CD4-positive, alpha-beta T cell treated with Interleukin-4 for 4 hours (primary cell): ENCODE results near the gene RHOU.
"Not testable (repeated sequence)": the region's sequence is repeated elsewhere in the genome, so short reads cannot be mapped to it uniquely, and the experiment has no call there.

Source experiments
- DNase-seq: peaks from one replicate; pipeline ENCODE4 v3.0.0-alpha.2; 2020

The RHOU gene

DNA sequence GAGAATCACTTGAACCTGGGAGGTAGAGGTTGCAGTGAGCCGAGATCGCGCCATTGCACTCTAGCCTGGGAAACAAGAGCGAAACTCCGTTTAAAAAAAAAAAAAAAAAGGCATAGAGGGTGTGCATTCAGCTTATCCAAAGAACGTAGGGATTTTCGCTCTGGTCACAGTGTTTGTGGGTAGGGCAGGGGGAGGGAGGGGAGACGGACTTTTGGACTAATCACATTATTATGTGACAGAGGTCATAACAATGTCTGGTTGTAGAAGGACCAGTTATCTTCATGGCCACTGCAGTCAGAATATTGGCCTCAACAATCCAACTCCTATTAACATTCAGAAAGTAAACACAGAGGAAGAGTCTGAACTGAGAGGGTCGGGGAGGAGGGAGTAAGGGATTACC, 25.7 kb downstream of the RHOU start:
- DNase-seq, result no peak

DNA sequence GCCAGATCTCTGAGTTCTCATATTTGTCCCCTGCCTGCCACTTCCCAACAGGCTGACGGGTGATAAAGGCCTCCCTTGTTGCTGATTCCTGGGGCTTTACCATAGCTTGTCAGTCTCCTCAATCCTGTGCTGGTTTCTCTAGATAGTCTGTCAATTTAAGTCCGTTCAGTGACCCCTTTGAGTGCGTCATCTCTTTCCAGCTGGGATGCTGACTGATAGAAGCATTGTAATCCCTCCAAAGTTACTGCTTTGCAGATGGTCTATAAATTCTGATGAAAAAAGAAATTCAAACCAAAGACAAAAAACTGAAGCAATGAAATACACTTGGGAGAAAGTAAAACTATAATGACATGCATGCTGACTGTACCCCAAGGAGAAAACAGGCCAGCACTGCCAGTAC, 28.3 kb downstream of the RHOU start:
- DNase-seq, result no peak

DNA sequence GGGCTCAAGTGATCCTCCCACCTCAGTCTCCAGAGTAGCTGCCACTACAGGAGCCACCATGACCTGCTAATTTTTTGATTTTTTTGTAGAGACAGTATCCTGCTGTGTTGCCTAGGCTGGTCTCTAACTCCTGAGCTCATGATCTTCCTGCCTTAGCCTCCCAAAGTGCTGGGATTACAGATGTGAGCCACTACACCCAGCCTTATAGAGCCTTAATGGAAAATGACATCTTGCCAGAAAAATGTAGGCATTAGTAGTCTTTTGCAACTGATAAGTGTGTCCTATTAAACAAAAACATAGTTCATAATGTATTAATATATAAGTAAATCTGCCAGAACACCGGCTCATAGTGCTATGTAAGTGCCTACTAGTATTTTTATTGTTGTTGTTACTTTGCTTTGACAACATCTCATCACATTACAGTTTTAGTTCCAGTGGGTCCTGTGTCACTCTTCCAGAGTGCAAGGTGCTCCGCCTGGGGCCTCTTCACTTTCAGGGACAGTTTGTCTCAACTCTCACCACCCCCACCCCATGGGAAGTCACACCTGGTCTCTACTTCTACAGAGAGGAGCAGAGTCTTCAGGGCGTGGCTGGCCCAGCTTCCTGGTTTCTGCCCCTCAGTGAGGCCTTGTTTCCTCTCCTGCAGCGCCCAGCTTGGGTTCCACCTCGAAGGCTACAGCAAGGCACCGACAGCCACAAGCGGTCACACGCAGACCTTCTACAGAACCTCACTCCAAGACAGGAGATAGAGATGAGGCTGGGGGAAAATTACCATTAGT, 30.1 kb downstream of the RHOU start:
- DNase-seq, result peak; percentile 50

- DNase-seq, result no peak
These were observed 31.5 kb downstream of the RHOU start for GRCh38 chr1:228766788-228767187.

DNA sequence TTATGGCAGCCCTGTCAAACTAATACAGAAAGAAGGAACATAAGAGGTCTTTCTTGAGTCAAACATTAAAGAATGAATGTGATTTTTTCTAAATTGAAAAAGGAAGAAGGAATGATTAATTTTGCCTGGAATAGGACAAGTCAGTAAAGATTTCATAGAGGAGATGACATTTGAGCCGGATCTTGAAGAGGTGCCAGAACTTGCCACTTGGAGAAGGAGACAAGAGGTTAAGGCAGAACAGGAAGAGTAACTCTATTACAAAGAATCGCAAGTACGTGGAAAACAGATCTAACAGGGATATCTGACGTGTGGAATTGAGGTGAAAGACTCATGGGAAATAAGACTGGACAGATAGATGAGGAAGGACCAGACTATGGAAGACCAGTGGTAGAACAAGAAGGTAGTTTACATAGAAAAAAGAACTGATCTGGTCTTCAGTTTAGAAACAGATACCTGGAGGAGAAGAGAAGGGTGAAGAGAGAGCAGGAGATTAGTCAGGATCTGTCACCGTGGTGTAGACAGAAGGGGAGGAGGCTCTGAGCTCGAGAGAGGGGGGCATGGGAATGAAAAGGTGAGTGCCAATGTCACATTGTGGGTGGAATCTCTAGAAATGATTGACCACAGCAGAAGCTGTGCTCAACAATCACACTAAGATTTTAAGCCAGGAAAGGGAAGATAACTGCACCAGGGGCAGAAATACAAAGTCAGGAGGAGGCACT, 32.5 kb downstream of the RHOU start:
- no peak for DNase-seq

DNA sequence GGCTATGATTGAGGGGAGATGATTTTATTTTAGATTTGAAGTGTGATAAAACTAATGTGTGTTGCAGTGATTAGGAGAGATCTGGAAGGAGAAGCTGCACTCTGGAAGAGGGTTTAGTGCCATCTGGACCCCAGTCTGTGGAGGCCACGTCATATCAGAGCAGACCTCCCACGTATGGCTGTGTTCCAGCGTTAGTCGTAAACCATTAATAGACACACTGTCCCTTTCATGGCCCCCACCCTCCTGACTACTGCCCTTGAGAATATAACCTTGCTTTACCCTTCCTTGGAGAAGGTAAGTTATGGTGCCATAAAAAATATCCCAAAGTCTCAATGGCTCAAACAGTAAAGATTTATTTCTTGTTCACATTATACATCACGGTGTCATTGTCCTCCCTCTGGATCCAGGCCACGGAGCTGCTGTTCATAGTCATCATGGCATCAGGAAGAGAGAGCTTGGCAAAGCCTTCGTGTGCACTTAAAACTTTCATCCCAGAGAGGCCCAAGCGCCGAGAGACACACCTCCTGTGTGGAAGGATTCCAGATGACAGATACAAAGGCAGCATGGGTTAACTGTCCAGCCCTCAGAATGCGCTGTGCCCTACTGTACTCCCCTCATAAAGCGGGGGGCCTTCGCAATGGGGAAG, 33.2 kb downstream of the RHOU start:
- DNase-seq, result no peak

DNA sequence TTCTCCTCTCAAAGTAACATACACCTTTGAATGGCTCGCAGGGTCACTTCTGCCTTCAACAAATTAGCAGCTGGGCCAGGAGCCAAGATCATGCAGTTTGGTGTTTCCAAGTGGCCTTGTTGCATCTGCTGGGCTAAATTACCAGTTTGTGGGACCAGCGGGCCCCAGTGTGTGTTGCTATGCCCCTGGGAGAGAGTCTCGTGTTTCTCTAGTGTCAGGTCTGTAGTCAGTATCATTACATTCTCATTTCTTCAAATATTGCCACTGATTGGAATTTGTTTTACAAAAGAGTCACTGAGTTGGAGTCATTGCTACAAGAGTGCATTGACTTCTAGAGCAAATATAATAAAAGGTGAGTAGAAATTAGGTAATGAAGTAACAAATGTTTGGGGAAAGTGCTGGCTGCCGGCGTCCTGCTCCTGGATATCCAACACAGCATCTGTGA, 35.5 kb downstream of the RHOU start:
- DNase-seq, result no peak

- no peak for DNase-seq
These were observed 37.4 kb downstream of the RHOU start for GRCh38 chr1:228772516-228773212.

GRCh38 chr1:228775946-228776345, 40.7 kb downstream of the RHOU start:
- not testable (repeated sequence) for DNase-seq

- DNase-seq, result no peak
These were observed 41.2 kb downstream of the RHOU start for GRCh38 chr1:228776449-228776848.

DNA sequence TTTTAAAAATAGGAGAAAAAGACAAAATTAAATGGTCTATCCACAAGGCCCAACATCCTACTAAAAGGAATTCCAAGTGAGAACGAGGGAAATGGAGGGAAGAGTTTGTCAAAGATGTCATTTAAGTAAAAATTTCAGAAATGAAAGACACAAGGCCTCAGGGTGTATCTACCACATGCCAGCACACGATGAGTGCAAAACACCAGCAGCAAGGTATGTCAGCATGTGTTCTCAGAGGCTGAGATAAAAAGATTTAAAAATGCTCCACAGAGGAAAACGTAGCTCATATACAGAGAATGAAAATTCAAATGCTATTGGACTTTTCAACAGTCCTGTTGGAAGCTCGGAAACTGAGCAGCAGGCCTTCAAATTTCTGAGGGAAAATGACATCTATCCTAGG, 42.0 kb downstream of the RHOU start:
- DNase-seq, result no peak

DNA sequence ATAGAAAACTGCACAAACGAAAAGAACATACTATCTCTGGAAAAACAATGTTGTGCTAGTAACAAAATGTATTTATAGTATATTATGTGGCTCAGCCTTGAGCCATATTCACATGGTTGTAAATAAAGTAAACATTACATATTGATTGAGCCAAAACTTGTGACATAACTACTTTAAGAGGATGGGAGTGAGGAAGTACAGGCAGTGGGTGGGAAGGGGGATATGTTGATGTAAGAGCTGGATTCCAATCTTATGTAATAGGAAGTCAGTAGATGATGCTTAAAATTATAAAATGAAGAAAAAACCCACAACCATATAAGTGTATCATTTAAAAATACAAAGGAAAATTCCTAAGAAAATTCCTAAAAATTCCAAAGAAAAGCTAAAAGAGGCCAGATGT, 42.7 kb downstream of the RHOU start:
- no peak for DNase-seq

DNA sequence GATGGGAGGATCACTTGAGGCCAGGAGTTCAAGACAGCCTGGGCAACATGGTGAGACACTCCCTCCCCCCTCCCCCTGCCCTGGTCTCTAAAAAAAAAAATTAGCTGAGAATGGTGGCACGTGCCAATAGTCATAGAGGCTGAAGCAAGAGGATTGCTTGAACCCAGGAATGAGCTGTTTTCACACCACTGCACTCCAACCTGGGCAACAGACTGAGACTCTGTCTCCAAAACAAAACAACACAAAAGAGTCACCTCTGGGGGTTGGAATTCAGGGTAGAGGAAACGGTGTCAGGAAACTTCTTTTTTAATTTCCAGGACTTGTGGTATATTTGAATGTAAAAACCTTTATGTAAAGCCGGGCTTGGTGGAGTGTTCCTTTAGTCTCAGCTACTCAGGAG, 43.2 kb downstream of the RHOU start:
- DNase-seq, result no peak

GRCh38 chr1:228778961-228779360, 43.7 kb downstream of the RHOU start:
- DNase-seq, result no peak

DNA sequence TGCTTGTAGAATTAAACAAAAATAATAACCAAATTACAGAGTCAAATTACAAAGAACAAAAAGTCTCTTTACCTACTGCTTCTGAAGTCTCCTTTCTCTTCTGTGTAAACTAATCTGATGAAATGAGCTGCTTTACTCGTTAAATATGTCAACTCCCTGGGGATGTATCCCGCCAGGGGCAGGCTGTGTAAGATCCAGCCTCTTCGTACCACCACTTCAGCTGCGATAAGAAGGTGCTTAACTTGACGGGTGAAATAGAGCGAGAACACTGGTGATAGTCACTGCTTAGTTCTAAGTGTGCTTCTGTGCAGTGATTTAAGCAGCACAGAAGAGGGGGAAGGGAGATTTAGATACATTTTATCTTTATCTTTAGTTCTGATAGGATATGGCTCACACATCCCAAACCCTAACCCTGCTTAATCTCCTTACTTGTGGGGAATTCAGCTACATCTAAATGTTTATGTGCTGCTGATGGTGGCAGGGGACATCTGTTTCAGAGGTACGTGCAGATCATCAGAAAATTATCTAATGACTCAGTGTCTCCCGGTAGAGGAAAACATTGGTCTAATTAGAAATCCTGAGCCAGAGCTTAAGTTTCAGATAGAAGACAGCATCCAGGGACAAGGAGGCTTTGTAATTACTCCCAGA, 46.0 kb downstream of the RHOU start:
- no peak for DNase-seq

GRCh38 chr1:228781809-228782661, 46.8 kb downstream of the RHOU start:
- DNase-seq, result no peak

GRCh38 chr1:228782662-228783417, 47.6 kb downstream of the RHOU start:
- no peak for DNase-seq

- DNase-seq, result no peak
These were observed 48.2 kb downstream of the RHOU start for GRCh38 chr1:228783418-228784040.

- no peak for DNase-seq
These were observed 48.9 kb downstream of the RHOU start for GRCh38 chr1:228784181-228784580.
